Measurements from ENCODE around the gene BABAM2.

The BABAM2 gene

DNA sequence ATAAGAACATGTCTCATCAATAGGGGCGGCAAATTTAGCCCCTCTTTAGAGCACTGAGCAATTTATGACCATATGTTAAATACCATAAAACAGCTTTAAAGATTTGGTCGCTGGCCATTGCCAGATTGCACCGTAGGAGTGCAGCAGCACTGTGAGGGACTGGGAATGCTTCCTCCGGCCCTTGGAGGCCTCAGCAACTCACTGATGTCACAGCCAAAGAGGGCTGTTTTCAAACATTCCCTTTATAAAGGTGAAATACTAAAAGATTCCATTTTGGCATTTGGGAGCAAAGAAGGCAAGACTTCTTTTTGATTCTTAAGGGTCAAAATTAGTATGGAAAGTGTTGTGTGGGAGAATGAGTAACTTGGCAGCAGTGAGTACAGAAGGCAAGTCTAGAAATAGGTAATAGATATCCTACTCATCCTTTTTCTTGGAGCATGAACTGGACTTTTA, 63.7 kb downstream of the BABAM2 start:
- TF ChIP-seq, protein P1, sequence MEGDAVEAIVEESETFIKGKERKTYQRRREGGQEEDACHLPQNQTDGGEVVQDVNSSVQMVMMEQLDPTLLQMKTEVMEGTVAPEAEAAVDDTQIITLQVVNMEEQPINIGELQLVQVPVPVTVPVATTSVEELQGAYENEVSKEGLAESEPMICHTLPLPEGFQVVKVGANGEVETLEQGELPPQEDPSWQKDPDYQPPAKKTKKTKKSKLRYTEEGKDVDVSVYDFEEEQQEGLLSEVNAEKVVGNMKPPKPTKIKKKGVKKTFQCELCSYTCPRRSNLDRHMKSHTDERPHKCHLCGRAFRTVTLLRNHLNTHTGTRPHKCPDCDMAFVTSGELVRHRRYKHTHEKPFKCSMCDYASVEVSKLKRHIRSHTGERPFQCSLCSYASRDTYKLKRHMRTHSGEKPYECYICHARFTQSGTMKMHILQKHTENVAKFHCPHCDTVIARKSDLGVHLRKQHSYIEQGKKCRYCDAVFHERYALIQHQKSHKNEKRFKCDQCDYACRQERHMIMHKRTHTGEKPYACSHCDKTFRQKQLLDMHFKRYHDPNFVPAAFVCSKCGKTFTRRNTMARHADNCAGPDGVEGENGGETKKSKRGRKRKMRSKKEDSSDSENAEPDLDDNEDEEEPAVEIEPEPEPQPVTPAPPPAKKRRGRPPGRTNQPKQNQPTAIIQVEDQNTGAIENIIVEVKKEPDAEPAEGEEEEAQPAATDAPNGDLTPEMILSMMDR (IDR thresholded peaks at IDR 0.05; ENCODE audit: low read depth, low read length): no peak
- DNase-seq (ENCODE audit: extremely low read depth, low read depth): no peak

DNA sequence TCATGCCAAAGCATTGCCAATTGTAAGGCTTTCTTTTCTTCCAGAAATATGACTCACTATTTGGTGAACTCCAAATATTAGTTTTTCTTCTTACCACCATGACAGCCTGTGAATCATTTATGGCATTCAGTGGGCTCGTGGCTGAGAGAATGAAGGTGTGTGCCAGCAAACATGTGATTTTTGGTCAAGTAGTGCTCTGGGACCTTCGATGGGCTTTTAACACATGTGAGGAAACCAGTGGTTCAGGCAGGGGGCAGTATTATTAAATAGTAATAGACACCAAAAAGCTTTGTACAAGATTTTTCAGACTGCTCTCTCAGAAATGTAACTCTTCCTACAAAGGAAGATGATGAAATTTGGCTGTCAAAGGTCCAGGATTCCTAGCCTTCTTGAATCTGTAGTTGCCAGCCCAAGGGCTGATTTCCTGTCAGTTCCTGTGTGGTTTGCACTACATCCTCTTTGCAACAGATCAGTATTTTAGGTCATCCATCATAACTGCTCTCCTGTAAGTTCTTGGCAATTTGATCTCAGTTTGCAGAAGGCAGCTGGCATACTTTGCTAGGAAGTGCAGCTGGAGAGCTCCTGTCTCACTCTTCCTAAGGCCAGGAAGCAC, 64.3 kb downstream of the BABAM2 start:
- peak; percentile 96 for DNase-seq (ENCODE audit: extremely low read depth, low read depth)

DNA sequence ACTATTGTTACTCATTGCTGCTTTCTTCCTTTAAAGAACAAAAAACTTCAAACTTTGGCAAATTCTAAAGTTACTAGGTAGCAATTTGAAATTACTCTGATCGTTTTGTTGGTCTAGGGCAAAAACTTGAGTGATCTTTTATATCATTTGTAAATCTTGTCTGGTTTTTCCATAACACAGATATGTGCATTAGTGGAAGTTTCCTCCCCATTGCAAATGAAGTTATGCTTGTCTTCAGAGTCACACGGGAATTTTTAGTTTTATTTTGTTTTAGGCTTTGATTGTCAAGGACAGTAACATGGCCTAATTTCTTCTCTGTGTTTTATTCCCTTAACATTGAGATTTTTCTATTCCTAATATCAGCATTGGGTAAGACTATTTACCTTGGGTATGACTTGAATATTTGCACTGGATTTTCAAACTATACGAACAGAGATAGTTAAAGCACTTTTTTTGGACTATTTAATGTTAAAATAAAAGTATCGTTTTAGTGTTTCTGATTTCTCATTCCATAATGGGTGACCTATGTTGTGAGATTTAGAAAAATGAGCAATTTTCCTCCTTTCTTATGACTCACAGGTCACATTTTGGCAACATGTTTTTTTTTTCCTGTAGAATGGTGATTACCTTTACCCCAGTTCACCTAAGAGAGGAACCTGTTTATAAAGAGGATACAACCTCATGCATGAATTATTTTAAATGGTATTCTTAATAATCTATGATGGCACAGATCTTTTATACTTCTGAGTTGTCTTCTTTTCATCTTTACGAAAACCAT, 65.0 kb downstream of the BABAM2 start:
- TF ChIP-seq, protein P1 (IDR thresholded peaks at IDR 0.05; ENCODE audit: low read depth, low read length): no peak
- no peak for DNase-seq (ENCODE audit: extremely low read depth, low read depth)

More for the DNA sequence above, 64.3 kb downstream of the BABAM2 start:
- TF ChIP-seq, protein P1 (IDR thresholded peaks at IDR 0.05; ENCODE audit: low read depth, low read length): peak; percentile 40

DNA sequence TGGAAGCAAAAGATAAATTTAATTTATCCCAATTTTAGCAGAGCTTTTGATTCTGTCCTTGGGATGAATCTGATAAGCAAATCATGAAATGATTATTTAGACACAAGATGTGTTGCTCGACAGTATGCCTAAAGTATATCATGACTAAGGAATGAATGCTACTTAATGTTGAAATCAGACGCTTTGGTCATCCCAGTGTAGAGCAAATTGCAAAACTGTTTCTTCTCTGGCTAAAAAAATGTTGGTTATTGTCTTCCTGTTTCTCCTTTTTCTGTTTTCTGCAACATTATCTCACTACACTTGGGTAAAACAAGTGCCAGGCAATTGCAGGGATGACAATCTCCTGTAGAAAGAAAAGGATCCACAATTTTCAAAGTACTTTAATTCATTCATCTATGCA, 66.4 kb downstream of the BABAM2 start:
- no peak for DNase-seq (ENCODE audit: extremely low read depth, low read depth)
- TF ChIP-seq, protein P1 (IDR thresholded peaks at IDR 0.05; ENCODE audit: low read depth, low read length): no peak

DNA sequence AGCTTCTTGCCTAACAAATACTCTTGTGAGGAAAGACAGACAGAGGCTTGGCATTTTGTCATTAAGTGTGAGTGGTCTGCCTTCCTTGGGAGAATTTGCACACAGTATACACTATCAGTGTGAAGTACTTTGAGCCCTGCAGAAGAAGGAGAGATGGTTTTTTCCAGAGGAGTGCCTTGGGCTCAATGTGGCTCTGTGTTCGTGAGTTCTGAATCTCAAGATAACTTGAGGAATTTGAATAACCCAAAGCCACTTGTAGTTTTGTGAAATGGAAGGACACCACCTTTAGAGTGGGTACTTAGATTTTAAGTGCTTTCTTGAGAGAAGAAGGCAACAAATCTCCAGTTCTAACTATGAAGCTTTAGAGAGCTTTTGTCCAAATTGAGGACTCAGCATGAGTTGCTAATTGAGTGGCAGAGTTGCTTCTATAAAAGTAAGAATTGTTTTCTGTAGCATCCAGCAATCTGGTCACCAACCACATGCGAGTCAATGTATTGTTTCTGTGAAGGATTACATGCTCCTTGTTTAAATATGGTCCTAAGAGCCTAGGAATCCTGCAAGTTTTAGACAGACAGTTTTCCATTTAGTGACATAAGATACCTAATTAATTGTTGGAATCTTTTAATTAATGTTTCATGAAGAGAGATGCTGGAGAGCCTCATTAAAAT, 68.3 kb downstream of the BABAM2 start:
- TF ChIP-seq, protein P1 (IDR thresholded peaks at IDR 0.05; ENCODE audit: low read depth, low read length): no peak
- no peak for DNase-seq (ENCODE audit: extremely low read depth, low read depth)

DNA sequence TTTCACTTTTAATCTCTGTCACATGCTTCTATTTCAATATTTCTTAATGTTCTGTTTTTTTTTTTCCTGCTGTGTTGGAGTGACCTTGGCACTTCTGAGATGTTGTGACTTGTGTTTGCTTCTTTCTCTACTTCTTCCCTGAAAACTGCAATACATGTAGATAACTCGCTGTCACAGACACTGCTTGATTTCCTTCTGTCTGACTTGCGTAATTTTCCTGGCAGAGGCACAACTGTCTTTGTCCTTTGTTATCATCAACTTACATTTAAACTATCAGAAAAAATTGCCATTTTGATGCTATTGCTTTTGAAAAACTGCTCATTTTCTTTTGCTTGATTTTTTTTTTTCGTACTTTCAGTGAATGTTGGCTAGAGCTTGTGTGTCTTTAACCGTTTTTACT, 69.0 kb downstream of the BABAM2 start:
- TF ChIP-seq, protein P1 (IDR thresholded peaks at IDR 0.05; ENCODE audit: low read depth, low read length): no peak
- DNase-seq (ENCODE audit: extremely low read depth, low read depth): no peak
